IMR-90 (cell line): ENCODE data around the gene PHF5A. TPM values are rescaled to one million over a fixed set of nuclear protein-coding genes. Genes with fewer than 3 reads are reported as not detected.

ENCODE experiments used
- ATAC-seq: fragments of 200-7000 bp; cut with Tn5 transposase; 2 replicates; pipeline ENCODE4 v1.9.1; 2020; ENCODE audit warnings: low read depth, mild to moderate bottlenecking, moderate library complexity
- BruUV-seq: library from RNA; stranded (reverse); fragments of 400-500 nt; replicated peaks from 2 replicates; lab custom pipeline; 2021; lab: Mats Ljungman, UMichigan
- CTCF ChIA-PET: fragments of 300-600 bp; formaldehyde crosslinking; extraction: SDS; loops from one replicate; lab custom pipeline; 2021; ENCODE audit warnings: antibody characterized with exemption; lab: Yijun Ruan, JAX
- POLR2A ChIA-PET: fragments of 300-600 bp; sonication (Branson Sonifier 250); formaldehyde crosslinking; loops from one replicate; lab custom pipeline; 2022; ENCODE audit warnings: antibody characterized with exemption; ENCODE audit not compliant: unreplicated experiment; lab: Charles Lee
- DNase-seq: peaks from one replicate; pipeline ENCODE4 v3.0.0; 2013
- H2AFZ ChIP-seq: replicated peaks from 2 replicates; pipeline ENCODE3; 2013; ENCODE audit warnings: low read length, mild to moderate bottlenecking; ENCODE audit not compliant: poor library complexity
- H2AK5ac ChIP-seq: 2 replicates; pipeline ENCODE4 v1.6.1; 2013; ENCODE audit warnings: low read depth, low read length, inconsistent platforms
- H2AK9ac ChIP-seq: replicated peaks from 2 replicates; pipeline ENCODE3; 2013; ENCODE audit warnings: mild to moderate bottlenecking, low read depth, low read length, moderate library complexity; ENCODE audit not compliant: poor library complexity
- H2BK120ac ChIP-seq: 2 replicates; pipeline ENCODE4 v1.6.1; 2013; ENCODE audit warnings: low read depth, low read length, inconsistent platforms
- H2BK15ac ChIP-seq: 3 replicates; pipeline ENCODE4 v1.6.1; 2013; ENCODE audit warnings: low read depth, low read length, inconsistent platforms
- H2BK20ac ChIP-seq: 2 replicates; pipeline ENCODE4 v1.6.1; 2013; ENCODE audit warnings: low read depth, mild to moderate bottlenecking, inconsistent platforms, low read length, moderate library complexity
- H2BK5ac ChIP-seq: 2 replicates; pipeline ENCODE4 v1.6.1; 2013; ENCODE audit warnings: mild to moderate bottlenecking, low read depth, low read length, inconsistent platforms; ENCODE audit not compliant: poor library complexity, severe bottlenecking
- H3K14ac ChIP-seq: replicated peaks from 2 replicates; pipeline ENCODE4 v1.6.1; 2013; ENCODE audit warnings: low read depth, low read length, inconsistent platforms
- H3K18ac ChIP-seq: 2 replicates; pipeline ENCODE4 v1.6.1; 2013; ENCODE audit warnings: low read depth, low read length, control low read depth
- H3K23ac ChIP-seq: 2 replicates; pipeline ENCODE4 v1.6.1; 2013; ENCODE audit warnings: low read depth, low read length, inconsistent platforms
- H3K27ac ChIP-seq: 2 replicates; pipeline ENCODE4 v1.5.1; 2013; ENCODE audit warnings: mild to moderate bottlenecking, control low read depth, low read length; ENCODE audit not compliant: insufficient read depth
- H3K27me3 ChIP-seq: 2 replicates; pipeline ENCODE4 v1.6.1; 2013; ENCODE audit warnings: low read length; ENCODE audit not compliant: control insufficient read depth, insufficient read depth
- H3K36me3 ChIP-seq: 2 replicates; pipeline ENCODE4 v1.6.1; 2013; ENCODE audit warnings: low read length, mixed read lengths; ENCODE audit not compliant: control insufficient read depth, insufficient read depth
- H3K4ac ChIP-seq: 2 replicates; pipeline ENCODE4 v1.6.1; 2013; ENCODE audit warnings: low read depth, low read length, inconsistent platforms
- H3K4me1 ChIP-seq: 2 replicates; pipeline ENCODE4 v1.6.1; 2013; ENCODE audit warnings: low read length, mixed read lengths; ENCODE audit not compliant: control insufficient read depth, insufficient read depth
- H3K4me2 ChIP-seq: 2 replicates; pipeline ENCODE4 v1.6.1; 2013; ENCODE audit warnings: low read depth, mild to moderate bottlenecking, control low read depth, low read length, moderate library complexity
- H3K4me3 ChIP-seq: 2 replicates; pipeline ENCODE4 v1.5.1; 2013; ENCODE audit warnings: low read depth, mild to moderate bottlenecking, control low read depth, low read length, moderate library complexity; ENCODE audit not compliant: insufficient read depth
- H3K56ac ChIP-seq: 2 replicates; pipeline ENCODE4 v1.6.1; 2013; ENCODE audit warnings: low read length, inconsistent platforms; ENCODE audit not compliant: insufficient read depth; ENCODE audit errors: extremely low read depth
- H3K79me1 ChIP-seq, 2 experiments: 2 replicates each; pipeline ENCODE4 v1.6.1; 2013; ENCODE audit warnings: low read length in 2 of 2, inconsistent platforms in 1 of 2, low read depth in 1 of 2
- H3K9ac ChIP-seq: 2 replicates; pipeline ENCODE4 v1.6.1; 2013; ENCODE audit warnings: low read depth, low read length, control low read depth
- H3K9me1 ChIP-seq: 2 replicates; pipeline ENCODE4 v1.6.1; 2013; ENCODE audit warnings: low read length, inconsistent platforms; ENCODE audit not compliant: insufficient read depth
- H3K9me3 ChIP-seq: 2 replicates; pipeline ENCODE4 v1.6.1; 2013; ENCODE audit warnings: low read length; ENCODE audit not compliant: control insufficient read depth, insufficient read depth
- H4K20me1 ChIP-seq: 2 replicates; pipeline ENCODE4 v1.6.1; 2013; ENCODE audit warnings: low read length, inconsistent platforms; ENCODE audit not compliant: insufficient read depth
- H4K5ac ChIP-seq: 2 replicates; pipeline ENCODE4 v1.6.1; 2013; ENCODE audit warnings: mild to moderate bottlenecking, low read depth, low read length, control low read depth
- H4K8ac ChIP-seq, 2 experiments: 2 replicates each; pipeline ENCODE4 v1.6.1; 2013; ENCODE audit warnings: low read depth in 2 of 2, low read length in 2 of 2, control low read depth in 1 of 2, inconsistent platforms in 1 of 2
- H4K91ac ChIP-seq: 2 replicates; pipeline ENCODE4 v1.6.1; 2013; ENCODE audit warnings: low read depth, low read length, inconsistent platforms; ENCODE audit not compliant: insufficient read depth
- BHLHE40 ChIP-seq: fragments of 150-350 bp; IDR thresholded peaks from 2 replicates; pipeline ENCODE4 v1.6.1; 2016; ENCODE audit warnings: mild to moderate bottlenecking, low read depth, low read length
- CEBPB ChIP-seq: IDR thresholded peaks from 2 replicates; pipeline ENCODE4 v1.6.1; 2012; ENCODE audit warnings: low read depth, low read length, improper control_type of control experiment
- CHD1 ChIP-seq: IDR thresholded peaks from 2 replicates; pipeline ENCODE4 v1.6.1; 2012; ENCODE audit warnings: low read depth, low read length, improper control_type of control experiment
- CTCF ChIP-seq: conservative IDR thresholded peaks from 2 replicates; pipeline ENCODE4 v1.5.1; 2012; ENCODE audit warnings: mild to moderate bottlenecking, low read depth, low read length, improper control_type of control experiment
- ELK1 ChIP-seq: fragments of 150-350 bp; IDR thresholded peaks from 2 replicates; pipeline ENCODE4 v1.6.1; 2016; ENCODE audit warnings: low read depth, mild to moderate bottlenecking, low read length, moderate library complexity, borderline replicate concordance
- FOS ChIP-seq: fragments of 150-350 bp; IDR thresholded peaks from 2 replicates; pipeline ENCODE4 v1.6.1; 2016; ENCODE audit warnings: low read depth, low read length
- MAFK ChIP-seq: IDR thresholded peaks from 2 replicates; pipeline ENCODE4 v1.6.1; 2012; ENCODE audit warnings: low read depth, low read length, improper control_type of control experiment
- MAZ ChIP-seq: IDR thresholded peaks from 2 replicates; pipeline ENCODE4 v1.6.1; 2012; ENCODE audit warnings: low read depth, mild to moderate bottlenecking, low read length, improper control_type of control experiment, moderate library complexity, borderline replicate concordance
- MXI1 ChIP-seq: IDR thresholded peaks from 2 replicates; pipeline ENCODE4 v1.6.1; 2012; ENCODE audit warnings: low read depth, mild to moderate bottlenecking, low read length, moderate library complexity, borderline replicate concordance
- NFE2L2 ChIP-seq: fragments of 150-350 bp; IDR thresholded peaks from 2 replicates; pipeline ENCODE4 v1.6.1; 2016; ENCODE audit warnings: low read depth, mild to moderate bottlenecking, low read length
- POLR2A ChIP-seq: IDR thresholded peaks from 2 replicates; pipeline ENCODE4 v1.6.1; 2012; ENCODE audit warnings: mild to moderate bottlenecking, low read depth, low read length
- RAD21 ChIP-seq: IDR thresholded peaks from 2 replicates; pipeline ENCODE4 v1.6.1; 2012; ENCODE audit warnings: low read length, improper control_type of control experiment
- RCOR1 ChIP-seq: IDR thresholded peaks from 2 replicates; pipeline ENCODE4 v1.6.1; 2012; ENCODE audit warnings: mild to moderate bottlenecking, low read length, improper control_type of control experiment; ENCODE audit not compliant: insufficient replicate concordance
- RFX5 ChIP-seq: IDR thresholded peaks from 2 replicates; pipeline ENCODE4 v1.8.0; 2012; ENCODE audit warnings: low read depth, mild to moderate bottlenecking, low read length, moderate library complexity
- USF2 ChIP-seq: fragments of 150-350 bp; IDR thresholded peaks from 2 replicates; pipeline ENCODE4 v1.6.1; 2017; ENCODE audit warnings: mild to moderate bottlenecking, antibody characterized with exemption, low read length, low read depth
- WGBS, 2 experiments: methylation state at CpG; one replicate each; pipeline versions ENCODE4 v1.1.5 to v1.1.7; 2013; ENCODE audit warnings: missing lambda C conversion rate in 2 of 2; ENCODE audit not compliant: insufficient read length in 1 of 2; ENCODE audit errors: extremely low coverage in 2 of 2; 5-methylcytosine and 5-hydroxymethylcytosine counted together
- dilution Hi-C: fragments of 300-500 bp; cut with HindIII; formaldehyde crosslinking; loops from one replicate; pipeline ENCODE4 v1.14.3; 2018; ENCODE audit warnings: low sequenced_read_pairs; ENCODE audit not compliant: unreplicated experiment
- in situ Hi-C: fragments of 300-500 bp; cut with MboI; formaldehyde crosslinking; loops from 3 replicates; pipeline ENCODE4 v1.14.3; 2019; ENCODE audit warnings: low sequenced_read_pairs, inconsistent platforms, mixed read lengths
- intact Hi-C: fragments of 100-400 bp; cut with micrococcal nuclease; formaldehyde crosslinking; loops from 2 replicates; pipeline ENCODE4 v1.10.0; 2022
- polyA plus RNA-seq, 3 experiments: library from polyadenylated mRNA; depleted of rRNA; stranded (reverse); fragments of >200 nt; gene quantifications; 2 replicates each; pipeline ENCODE4 v1.2.3, GENCODE V29; 2012; ENCODE audit warnings: low replicate concordance in 1 of 3
- total RNA-seq: library from RNA; depleted of rRNA; stranded (reverse); fragments of >200 nt; gene quantifications from 2 replicates; pipeline ENCODE4 v1.2.3, GENCODE V29; 2012

PHF5A gene
- total and polyA plus RNA-seq, 2 of the 4 experiments (the other 2 are of a cell fraction) = 50.9 to 54.9 TPM

GRCh38 chr22:41499624-41500280 is 31.3 kb upstream of the PHF5A start:
- Histone ChIP-seq H3K18ac (no peak overlapping the region), H2AFZ (no peak overlapping the region), H3K9me1 (peaks cover 11% of the 10 kb centered on the region; the same call in 1 of the 2 replicates), H3K56ac (no peak overlapping the region), H3K79me1 (peaks cover 29 to 60% of the 10 kb centered on the region in 2 experiments), H3K14ac (no peak overlapping the region), H4K8ac (no peak overlapping the region), H3K36me3 (peaks cover 19% of the 10 kb centered on the region), H3K9ac (no peak overlapping the region), H4K91ac (no peak overlapping the region), H3K4ac (no peak overlapping the region), H3K27ac (no peak overlapping the region), H3K4me1 (no peaks in the 10 kb centered on the region), H2BK15ac (no peak overlapping the region), H4K5ac (no peak overlapping the region), H3K9me3 (no peaks in the 10 kb centered on the region), H2AK9ac (no peak overlapping the region), H3K4me3 (no peak overlapping the region), H2BK120ac (no peak overlapping the region), H3K27me3 (no peaks in the 10 kb centered on the region), H3K23ac (no peak overlapping the region), H4K20me1 (peaks cover 17% of the 10 kb centered on the region), H2BK5ac (no peak overlapping the region), H2BK20ac (no peak overlapping the region), H3K4me2 (no peak overlapping the region), H2AK5ac (no peak overlapping the region)
- intact Hi-C loops = no loop called here
- DNase-seq = no peak
- in situ Hi-C loops = loop anchor here (25.0 kb wide), 1 partner anchor 562 kb away; no protein-coding TSS in a partner anchor
- BruUV-seq = no TSS peak
- WGBS, 2 experiments = 89% methylated on average over 5 of the region's 10 CpGs; no CpG with 5 or more reads in 1 of the 2 experiments
- dilution Hi-C loops = no loop called here
- CTCF ChIA-PET = interaction anchor here (0.6 kb wide), 1 partner anchor 88 kb away, joined by 3 read pairs; no protein-coding TSS in a partner anchor
- POLR2A ChIA-PET = interaction anchor here (0.6 kb wide), 2 partner anchors 9 to 134 kb away, joined by 4 to 6 read pairs; no protein-coding TSS in a partner anchor
- ATAC-seq = no peak
- no peak for TF ChIP-seq MAZ
- no peak for TF ChIP-seq FOS
- no peak for TF ChIP-seq NFE2L2
- no peak for TF ChIP-seq USF2
- TF ChIP-seq ELK1 = no peak
- TF ChIP-seq POLR2A = no peak
- TF ChIP-seq RCOR1 = no peak
- TF ChIP-seq RAD21 = no peak
- TF ChIP-seq BHLHE40 = no peak
- TF ChIP-seq MAFK = no peak
- no peak for TF ChIP-seq CEBPB
- no peak for TF ChIP-seq CHD1
- TF ChIP-seq RFX5 = no peak
- no peak for TF ChIP-seq CTCF
- TF ChIP-seq MXI1 = no peak
